Measurements from ENCODE around the gene CROCC. TPM values are rescaled to one million over a fixed set of nuclear protein-coding genes. Genes with fewer than 3 reads are reported as not detected.
A peak's percentile ranks its signal among the peaks of the same experiment; 100 is the strongest.

The CROCC gene
- total and polyA plus RNA-seq, 8 donors = 14.0 to 942 (median 29.9) TPM

GRCh38 chr1:16996845-16997244 is 75.1 kb downstream of the CROCC start:
- Histone ChIP-seq H3K27ac (no peak overlapping the region), H3K4me1 (no peaks in the 10 kb centered on the region), H3K27me3 (no peaks in the 10 kb centered on the region), H3K9me3 (no peaks in the 10 kb centered on the region), H3K4me3 (no peak overlapping the region), H3K36me3 (peaks cover 15 to 95% (median 89%) of the 10 kb centered on the region in 4 donors)
- WGBS, 5 donors = 95 to 98% (median 96%) methylated on average over 10 to 14 of the region's 14 CpGs
- intact Hi-C loops (cut with DNase I; ENCODE audit: low total_unique reads) = no loop called here
- no peak for TF ChIP-seq POLR2AphosphoS5 (IDR thresholded peaks at IDR 0.05)
- no peak for TF ChIP-seq POLR2A (IDR thresholded peaks at IDR 0.05)
- no peak for TF ChIP-seq CTCF (IDR thresholded peaks at IDR 0.05)
- no peak for TF ChIP-seq EP300 (IDR thresholded peaks at IDR 0.05)
- DNase-seq = no peak

GRCh38 chr1:16998589-16998988 is 76.9 kb downstream of the CROCC start:
- peak; percentile 50 to 68 for DNase-seq
- Histone ChIP-seq H3K9me3 (no peaks in the 10 kb centered on the region), H3K27me3 (no peaks in the 10 kb centered on the region), H3K4me1 (no peaks in the 10 kb centered on the region), H3K4me3 (no peak overlapping the region), H3K36me3 (peaks cover 30 to 97% (median 92%) of the 10 kb centered on the region in 4 donors), H3K27ac (peak overlapping the region in 1 of 5 donors; percentile 21)
- no peak for TF ChIP-seq EP300 (IDR thresholded peaks at IDR 0.05)
- intact Hi-C loops (cut with DNase I; ENCODE audit: low total_unique reads) = no loop called here
- 33 to 55% (median 49%) methylated on average over 10 of the region's 10 CpGs for whole genome bisulfite sequencing, 5 donors

- H3K9me3 ChIP-seq = no peaks in the 10 kb centered on the region
- 92 to 95% (median 93%) methylated on average over 6 to 8 of the region's 8 CpGs for WGBS, 5 donors
- H3K4me3 ChIP-seq = no peak overlapping the region
- intact Hi-C loops (cut with DNase I; ENCODE audit: low total_unique reads) = no loop called here
- DNase-seq = no peak
- H3K4me1 ChIP-seq = no peaks in the 10 kb centered on the region
- H3K27ac ChIP-seq = no peak overlapping the region
- peaks cover 39 to 100% (median 99%) of the 10 kb centered on the region in 4 donors for H3K36me3 ChIP-seq
- no peaks in the 10 kb centered on the region for H3K27me3 ChIP-seq
- no peak for TF ChIP-seq CTCF (IDR thresholded peaks at IDR 0.05)
- no peak for TF ChIP-seq POLR2AphosphoS5 (IDR thresholded peaks at IDR 0.05)
- TF ChIP-seq EP300 (IDR thresholded peaks at IDR 0.05) = no peak
- TF ChIP-seq POLR2A (IDR thresholded peaks at IDR 0.05) = no peak
These were observed 78.1 kb downstream of the CROCC start for GRCh38 chr1:16999863-17000262.

GRCh38 chr1:17001760-17002523 is 80.2 kb downstream of the CROCC start:
- DNase-seq = no peak
- intact Hi-C loops (cut with DNase I; ENCODE audit: low total_unique reads) = no loop called here
- WGBS, 5 donors = 92 to 97% (median 95%) methylated on average over 12 to 19 of the region's 19 CpGs
- Histone ChIP-seq H3K36me3 (peaks cover 41 to 99% (median 93%) of the 10 kb centered on the region in 4 donors), H3K4me3 (no peak overlapping the region), H3K27me3 (no peaks in the 10 kb centered on the region), H3K4me1 (no peaks in the 10 kb centered on the region), H3K27ac (no peak overlapping the region), H3K9me3 (no peaks in the 10 kb centered on the region)
- TF ChIP-seq EP300 (IDR thresholded peaks at IDR 0.05) = no peak
- TF ChIP-seq CTCF (IDR thresholded peaks at IDR 0.05) = no peak
- no peak for TF ChIP-seq POLR2AphosphoS5 (IDR thresholded peaks at IDR 0.05)
- TF ChIP-seq POLR2A (IDR thresholded peaks at IDR 0.05) = no peak

GRCh38 chr1:17002524-17002902 is 80.8 kb downstream of the CROCC start:
- TF ChIP-seq POLR2A (IDR thresholded peaks at IDR 0.05) = no peak
- TF ChIP-seq POLR2AphosphoS5 (IDR thresholded peaks at IDR 0.05) = no peak
- no peak for TF ChIP-seq CTCF (IDR thresholded peaks at IDR 0.05)
- H3K4me3 ChIP-seq = no peak overlapping the region
- no peaks in the 10 kb centered on the region for H3K4me1 ChIP-seq
- no peak for DNase-seq
- no peaks in the 10 kb centered on the region for H3K9me3 ChIP-seq
- no peak overlapping the region for H3K27ac ChIP-seq
- WGBS, 5 donors = 89 to 98% (median 95%) methylated on average over 4 of the region's 4 CpGs
- H3K27me3 ChIP-seq = no peaks in the 10 kb centered on the region
- peaks cover 41 to 96% (median 88%) of the 10 kb centered on the region in 4 donors for H3K36me3 ChIP-seq
- intact Hi-C loops (cut with DNase I; ENCODE audit: low total_unique reads) = no loop called here
